Uterus (tissue), 2 donors: Measurements from ENCODE around the gene MEGF8.

Experiments used
- POLR2A ChIP-seq, 2 donors: fragments of 450-650 bp; IDR thresholded peaks; one replicate each; pipeline ENCODE4 v1.6.1; 2016; ENCODE audit warnings: antibody characterized with exemption in 2 of 2, mild to moderate bottlenecking in 1 of 2, moderate library complexity in 1 of 2
- TF ChIP-seq, protein P1 (sequence below), 4 experiments: fragments of 200-600 bp in 2 of 4; fragments of 450-650 bp in 2 of 4; sonication (generic) in 2 of 4; IDR thresholded peaks; one replicate each; pipeline ENCODE4 v1.5.1; 2016 to 2019; ENCODE audit warnings: antibody characterized with exemption in 4 of 4, mild to moderate bottlenecking in 2 of 4, moderate library complexity in 1 of 4

DNA sequence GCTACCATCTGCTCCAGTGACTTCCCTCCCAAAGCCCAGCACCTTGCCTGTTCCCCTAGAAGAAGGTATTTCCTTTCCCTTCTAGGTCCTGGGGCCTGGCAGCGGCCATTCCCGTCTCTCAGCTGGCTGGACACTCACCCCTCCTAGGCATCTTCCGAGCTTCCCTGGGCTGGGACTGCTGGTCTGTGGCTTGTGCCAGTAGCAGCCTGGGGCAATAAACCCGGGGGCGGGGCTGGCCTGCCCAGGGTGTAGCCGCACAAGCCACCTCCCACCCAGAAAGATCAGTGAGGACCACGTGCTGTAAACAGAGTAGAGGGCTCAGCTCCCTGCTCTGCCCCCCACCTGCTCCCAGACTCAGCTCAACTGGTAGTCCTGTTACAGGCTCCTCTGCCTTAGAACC is 86.8 kb downstream of the MEGF8 start:
- TF ChIP-seq, protein P1, sequence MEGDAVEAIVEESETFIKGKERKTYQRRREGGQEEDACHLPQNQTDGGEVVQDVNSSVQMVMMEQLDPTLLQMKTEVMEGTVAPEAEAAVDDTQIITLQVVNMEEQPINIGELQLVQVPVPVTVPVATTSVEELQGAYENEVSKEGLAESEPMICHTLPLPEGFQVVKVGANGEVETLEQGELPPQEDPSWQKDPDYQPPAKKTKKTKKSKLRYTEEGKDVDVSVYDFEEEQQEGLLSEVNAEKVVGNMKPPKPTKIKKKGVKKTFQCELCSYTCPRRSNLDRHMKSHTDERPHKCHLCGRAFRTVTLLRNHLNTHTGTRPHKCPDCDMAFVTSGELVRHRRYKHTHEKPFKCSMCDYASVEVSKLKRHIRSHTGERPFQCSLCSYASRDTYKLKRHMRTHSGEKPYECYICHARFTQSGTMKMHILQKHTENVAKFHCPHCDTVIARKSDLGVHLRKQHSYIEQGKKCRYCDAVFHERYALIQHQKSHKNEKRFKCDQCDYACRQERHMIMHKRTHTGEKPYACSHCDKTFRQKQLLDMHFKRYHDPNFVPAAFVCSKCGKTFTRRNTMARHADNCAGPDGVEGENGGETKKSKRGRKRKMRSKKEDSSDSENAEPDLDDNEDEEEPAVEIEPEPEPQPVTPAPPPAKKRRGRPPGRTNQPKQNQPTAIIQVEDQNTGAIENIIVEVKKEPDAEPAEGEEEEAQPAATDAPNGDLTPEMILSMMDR (IDR thresholded peaks at IDR 0.05): no peak
- no peak for TF ChIP-seq POLR2A (IDR thresholded peaks at IDR 0.05)
